Mucosa of rectum (tissue), 2 donors: ENCODE results near the gene MTIF2.
"Not testable (repeated sequence)": the region's sequence is repeated elsewhere in the genome, so short reads cannot be mapped to it uniquely, and the experiment has no call there.

Experiments used
- H3K27ac ChIP-seq, 2 donors: one replicate each; pipeline ENCODE4 v1.7.0; 2013; ENCODE audit warnings: inconsistent platforms in 2 of 2, low read depth in 2 of 2, low read length in 2 of 2
- H3K27me3 ChIP-seq, 2 donors: one replicate each; pipeline ENCODE4 v1.7.0; 2013; ENCODE audit warnings: low read length in 2 of 2; ENCODE audit not compliant: control insufficient read depth in 2 of 2, insufficient read depth in 2 of 2
- H3K36me3 ChIP-seq, 2 donors: one replicate each; pipeline ENCODE4 v1.7.0; 2013; ENCODE audit warnings: low read length in 2 of 2; ENCODE audit not compliant: control insufficient read depth in 2 of 2, insufficient read depth in 2 of 2
- H3K4me1 ChIP-seq, 2 donors: one replicate each; pipeline ENCODE4 v1.7.0; 2013; ENCODE audit warnings: low read length in 2 of 2, mild to moderate bottlenecking in 1 of 2; ENCODE audit not compliant: control insufficient read depth in 2 of 2, insufficient read depth in 2 of 2
- H3K4me3 ChIP-seq, 2 donors: one replicate each; pipeline ENCODE4 v1.7.0; 2013; ENCODE audit warnings: low read length in 2 of 2
- H3K9ac ChIP-seq, 2 donors: one replicate each; pipeline ENCODE4 v1.7.0; 2013; ENCODE audit warnings: low read length in 2 of 2, low read depth in 1 of 2, mild to moderate bottlenecking in 1 of 2
- H3K9me3 ChIP-seq, 2 donors: one replicate each; pipeline ENCODE4 v1.7.0; 2013; ENCODE audit warnings: low read length in 2 of 2; ENCODE audit not compliant: control insufficient read depth in 2 of 2
- donor health status: healthy.
- donor health status: Normal muscosa, but diverticular disease.

MTIF2 gene

GRCh38 chr2:55242617-55243016 is 26.4 kb downstream of the MTIF2 start:
- Histone ChIP-seq H3K27ac (no peak overlapping the region), H3K9ac (no peak overlapping the region), H3K4me1 (no peaks in the 10 kb centered on the region), H3K27me3 (no peaks in the 10 kb centered on the region), H3K9me3 (no peaks in the 10 kb centered on the region), H3K36me3 (peaks cover 43 to 56% of the 10 kb centered on the region in 2 donors), H3K4me3 (no peak overlapping the region)

- not testable (repeated sequence) for H3K9me3 ChIP-seq, H3K27ac ChIP-seq, H3K9ac ChIP-seq, H3K4me3 ChIP-seq, H3K27me3 ChIP-seq, H3K4me1 ChIP-seq
- peaks cover 41 to 52% of the 10 kb centered on the region in 2 donors for H3K36me3 ChIP-seq
Observed at GRCh38 chr2:55241582-55241981, 27.4 kb downstream of the MTIF2 start.

GRCh38 chr2:55239656-55240222 is 29.3 kb downstream of the MTIF2 start:
- Histone ChIP-seq H3K27me3 (no peaks in the 10 kb centered on the region), H3K36me3 (peaks cover 45 to 60% of the 10 kb centered on the region in 2 donors), H3K4me1 (no peaks in the 10 kb centered on the region), H3K9me3 (no peaks in the 10 kb centered on the region), H3K27ac (no peak overlapping the region), H3K4me3 (no peak overlapping the region), H3K9ac (no peak overlapping the region)

- peaks cover 6 to 8% of the 10 kb centered on the region in 2 donors for H3K4me1 ChIP-seq
- no peaks in the 10 kb centered on the region for H3K9me3 ChIP-seq
- no peak overlapping the region for H3K9ac ChIP-seq
- H3K4me3 ChIP-seq = no peak overlapping the region
- no peaks in the 10 kb centered on the region for H3K27me3 ChIP-seq
- H3K36me3 ChIP-seq = peaks cover 40 to 42% of the 10 kb centered on the region in 2 donors
- H3K27ac ChIP-seq = no peak overlapping the region
Observed at GRCh38 chr2:55236992-55237543, 32.0 kb downstream of the MTIF2 start.

- Histone ChIP-seq H3K4me1 (peaks cover 6 to 10% of the 10 kb centered on the region in 2 donors), H3K36me3 (peaks cover 36 to 37% of the 10 kb centered on the region in 2 donors), H3K27me3 (no peaks in the 10 kb centered on the region), H3K27ac (no peak overlapping the region), H3K9me3 (no peaks in the 10 kb centered on the region), H3K4me3 (no peak overlapping the region), H3K9ac (no peak overlapping the region)
Observed at GRCh38 chr2:55235724-55236538, 33.1 kb downstream of the MTIF2 start.

- H3K9me3 ChIP-seq = no peaks in the 10 kb centered on the region
- H3K27ac ChIP-seq = no peak overlapping the region
- peaks cover 6 to 10% of the 10 kb centered on the region in 2 donors for H3K4me1 ChIP-seq
- H3K4me3 ChIP-seq = peak overlapping the region; percentile 82 to 90
- H3K27me3 ChIP-seq = no peaks in the 10 kb centered on the region
- H3K36me3 ChIP-seq = peaks cover 26 to 30% of the 10 kb centered on the region in 2 donors
- peak overlapping the region; percentile 92 to 93 for H3K9ac ChIP-seq
Observed at GRCh38 chr2:55233658-55233940, 35.4 kb downstream of the MTIF2 start.

GRCh38 chr2:55232863-55233657 is 36.0 kb downstream of the MTIF2 start:
- no peaks in the 10 kb centered on the region for H3K9me3 ChIP-seq
- H3K27me3 ChIP-seq = no peaks in the 10 kb centered on the region
- peaks cover 26 to 29% of the 10 kb centered on the region in 2 donors for H3K36me3 ChIP-seq
- peaks cover 6 to 10% of the 10 kb centered on the region in 2 donors for H3K4me1 ChIP-seq
- H3K27ac ChIP-seq = peak overlapping the region; percentile 94 to 96
- peak overlapping the region; percentile 92 to 93 for H3K9ac ChIP-seq
- peak overlapping the region; percentile 82 to 90 for H3K4me3 ChIP-seq

GRCh38 chr2:55232084-55232862 is 36.8 kb downstream of the MTIF2 start, which contains the start of the genes CLHC1 and RPS27A:
Gene CLHC1, minus strand, starts transcription at chr2:55232293. Its CDS starts 9,882 bp downstream, at chr2:55222411.
Gene RPS27A, plus strand, starts transcription at chr2:55232688. Its CDS starts 137 bp downstream, at chr2:55232825.
- peaks cover 6 to 10% of the 10 kb centered on the region in 2 donors for H3K4me1 ChIP-seq
- peak within 1 kb of the TSS; percentile 92 to 93 for H3K9ac ChIP-seq
- no peaks in the 10 kb centered on the region for H3K27me3 ChIP-seq
- H3K4me3 ChIP-seq = peak within 1 kb of the TSS; percentile 82 to 90
- H3K27ac ChIP-seq = peak within 1 kb of the TSS; percentile 94 to 96
- H3K36me3 ChIP-seq = peaks cover 26 to 29% of the 10 kb centered on the region in 2 donors
- no peaks in the 10 kb centered on the region for H3K9me3 ChIP-seq

- Histone ChIP-seq H3K4me1 (peaks cover 6 to 10% of the 10 kb centered on the region in 2 donors), H3K27ac (peak overlapping the region; percentile 94 to 96), H3K9me3 (no peaks in the 10 kb centered on the region), H3K27me3 (no peaks in the 10 kb centered on the region), H3K36me3 (peaks cover 24 to 25% of the 10 kb centered on the region in 2 donors), H3K4me3 (peak overlapping the region; percentile 82 to 90), H3K9ac (peak overlapping the region; percentile 92 to 93)
Observed at GRCh38 chr2:55231546-55232083, 37.4 kb downstream of the MTIF2 start.
